Liver (tissue), 3 donors: ENCODE measurements around the gene RFTN2.

Experiments
- CTCF ChIP-seq: fragments of 150-350 bp; IDR thresholded peaks from 2 replicates; pipeline ENCODE4 v1.5.1; 2017; ENCODE audit warnings: improper control_type of control experiment, low read depth, low read length; ENCODE audit not compliant: missing input control
- EGR1 ChIP-seq, 2 donors: IDR thresholded peaks; 2 replicates each; pipeline ENCODE4 v1.6.1; 2016 to 2018; ENCODE audit warnings: antibody characterized with exemption in 2 of 2, low read depth in 2 of 2
- GABPA ChIP-seq, 2 donors: IDR thresholded peaks in 1 of 2; conservative IDR thresholded peaks in 1 of 2; 2 replicates each; pipeline ENCODE4 v1.6.1; 2016; ENCODE audit warnings: antibody characterized with exemption in 2 of 2, mild to moderate bottlenecking in 1 of 2, moderate library complexity in 1 of 2
- JUND ChIP-seq, 2 donors: IDR thresholded peaks; 2 replicates each; pipeline ENCODE4 v1.6.1; 2016; ENCODE audit warnings: antibody characterized with exemption in 2 of 2
- RAD21 ChIP-seq, 2 donors: IDR thresholded peaks; 2 replicates each; pipeline ENCODE4 v1.6.1; 2016; ENCODE audit warnings: antibody characterized with exemption in 2 of 2, mild to moderate bottlenecking in 2 of 2
- REST ChIP-seq: IDR thresholded peaks from 2 replicates; pipeline ENCODE4 v1.6.1; 2016; ENCODE audit warnings: antibody characterized with exemption, mild to moderate bottlenecking
- YY1 ChIP-seq: IDR thresholded peaks from 2 replicates; pipeline ENCODE4 v1.6.1; 2016; ENCODE audit warnings: antibody characterized with exemption, mild to moderate bottlenecking
- TF ChIP-seq, protein P1 (sequence below): IDR thresholded peaks from 2 replicates; pipeline ENCODE4 v1.6.1; 2016; ENCODE audit warnings: antibody characterized with exemption
- TF ChIP-seq, protein P2 (sequence below): IDR thresholded peaks from 2 replicates; pipeline ENCODE4 v1.6.1; 2016; ENCODE audit warnings: antibody characterized with exemption
- donor health status: healthy.
- donor health status: healthy.

DNA sequence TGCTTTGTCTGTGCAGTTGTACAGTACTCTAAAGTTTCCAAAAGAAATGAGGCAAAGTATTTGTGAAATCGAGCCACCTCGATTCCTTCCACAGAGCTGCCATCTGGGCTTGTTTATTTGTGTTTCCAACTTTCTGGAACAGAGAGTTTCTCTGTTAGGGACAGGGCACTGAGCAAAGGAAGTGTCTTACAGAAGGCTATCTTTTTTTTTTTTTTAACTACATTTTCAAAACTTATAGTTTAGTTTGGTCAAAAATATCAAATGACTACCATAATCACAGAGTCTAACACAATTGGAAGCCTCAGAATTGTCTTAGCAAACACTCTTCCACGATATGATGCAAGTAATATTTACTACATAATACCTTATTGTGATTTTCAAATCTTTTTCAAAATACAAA, 796 bp downstream of the RFTN2 start:
- TF ChIP-seq, protein P1, sequence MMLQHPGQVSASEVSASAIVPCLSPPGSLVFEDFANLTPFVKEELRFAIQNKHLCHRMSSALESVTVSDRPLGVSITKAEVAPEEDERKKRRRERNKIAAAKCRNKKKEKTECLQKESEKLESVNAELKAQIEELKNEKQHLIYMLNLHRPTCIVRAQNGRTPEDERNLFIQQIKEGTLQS, result no peak
- TF ChIP-seq CTCF (no peak), RAD21 (IDR thresholded peaks at IDR 0.05) (no peak), YY1 (no peak), GABPA (IDR thresholded peaks at IDR 0.05 in 1 of 2, conservative IDR thresholded peaks at IDR 0.05 in 1 of 2) (no peak), REST (no peak), JUND (IDR thresholded peaks at IDR 0.05) (no peak), EGR1 (IDR thresholded peaks at IDR 0.05; ENCODE audit: low read depth in 2 of 2) (no peak)
- TF ChIP-seq, protein P2, sequence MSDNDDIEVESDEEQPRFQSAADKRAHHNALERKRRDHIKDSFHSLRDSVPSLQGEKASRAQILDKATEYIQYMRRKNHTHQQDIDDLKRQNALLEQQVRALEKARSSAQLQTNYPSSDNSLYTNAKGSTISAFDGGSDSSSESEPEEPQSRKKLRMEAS, result no peak
